Large intestine (tissue), 3 donors: ENCODE measurements around the gene MLH3. TPM values are rescaled to one million over a fixed set of nuclear protein-coding genes. Genes with fewer than 3 reads are reported as not detected.
A peak's percentile ranks its signal among the peaks of the same experiment; 100 is the strongest.
"Not testable (repeated sequence)": the region's sequence is repeated elsewhere in the genome, so short reads cannot be mapped to it uniquely, and the experiment has no call there.

Source experiments
- DNase-seq, 2 donors: peaks; one replicate each; pipeline versions ENCODE4 v3.0.0 to v3.0.0-alpha.2; 2013
- H3K27ac ChIP-seq: one replicate; pipeline ENCODE4 v1.5.1; 2013; ENCODE audit warnings: low read length
- H3K27me3 ChIP-seq: 2 replicates; pipeline ENCODE4 v1.6.1; 2013; ENCODE audit warnings: low read length; ENCODE audit not compliant: control insufficient read depth, insufficient read depth
- H3K36me3 ChIP-seq: 2 replicates; pipeline ENCODE4 v1.6.1; 2013; ENCODE audit warnings: low read length; ENCODE audit not compliant: control insufficient read depth, insufficient read depth
- H3K4me1 ChIP-seq: one replicate; pipeline ENCODE4 v1.6.1; 2013; ENCODE audit warnings: low read length; ENCODE audit not compliant: control insufficient read depth, insufficient read depth
- H3K4me3 ChIP-seq: one replicate; pipeline ENCODE4 v1.5.1; 2013; ENCODE audit warnings: low read length
- H3K9me3 ChIP-seq: one replicate; pipeline ENCODE4 v1.6.1; 2013; ENCODE audit warnings: mild to moderate bottlenecking, low read depth, low read length, moderate library complexity; ENCODE audit not compliant: control insufficient read depth
- WGBS: methylation state at CpG from one replicate; pipeline ENCODE4 v1.1.5; 2013; ENCODE audit warnings: low lambda C conversion rate; ENCODE audit not compliant: insufficient coverage; 5-methylcytosine and 5-hydroxymethylcytosine counted together
- polyA plus RNA-seq: library from polyadenylated mRNA; unstranded; fragments of 120-200 nt; gene quantifications from one replicate; pipeline ENCODE4 v1.2.1, GENCODE V29; 2013

The MLH3 gene
- polyA plus RNA-seq, 1 donor: 21.8 TPM

- H3K27me3 ChIP-seq: no peaks in the 10 kb centered on the region
- peak overlapping the region; percentile 73 for H3K4me3 ChIP-seq
- peaks cover 12% of the 10 kb centered on the region for H3K4me1 ChIP-seq
- H3K36me3 ChIP-seq: no peaks in the 10 kb centered on the region
- peak overlapping the region; percentile 98 for H3K27ac ChIP-seq
- no peak for DNase-seq
- no peaks in the 10 kb centered on the region for H3K9me3 ChIP-seq
- 14% methylated on average over 8 of the region's 15 CpGs for WGBS
Measured at GRCh38 chr14:75068294-75069120, 17.2 kb upstream of the MLH3 start.

GRCh38 chr14:75067765-75068164, 16.5 kb upstream of the MLH3 start:
- not testable (repeated sequence) for DNase-seq, H3K9me3 ChIP-seq, H3K4me3 ChIP-seq, H3K27me3 ChIP-seq, H3K36me3 ChIP-seq, H3K27ac ChIP-seq
- WGBS: 100% methylated on average over 1 of the region's 4 CpGs
- H3K4me1 ChIP-seq: peaks cover 15% of the 10 kb centered on the region

GRCh38 chr14:75067212-75067611, 15.9 kb upstream of the MLH3 start:
- H3K27me3 ChIP-seq: no peaks in the 10 kb centered on the region
- WGBS: 89% methylated on average over 1 of the region's 1 CpG

GRCh38 chr14:75066691-75067090, 15.4 kb upstream of the MLH3 start:
- whole genome bisulfite sequencing: 100% methylated on average over 3 of the region's 3 CpGs
- no peak for DNase-seq
- Histone ChIP-seq H3K9me3 (no peaks in the 10 kb centered on the region), H3K4me3 (no peak overlapping the region), H3K36me3 (no peaks in the 10 kb centered on the region), H3K27ac (no peak overlapping the region), H3K27me3 (no peaks in the 10 kb centered on the region), H3K4me1 (peaks cover 15% of the 10 kb centered on the region)

More at GRCh38 chr14:75067212-75067611, 15.9 kb upstream of the MLH3 start:
- Histone ChIP-seq H3K9me3 (no peaks in the 10 kb centered on the region), H3K4me1 (peaks cover 15% of the 10 kb centered on the region), H3K4me3 (no peak overlapping the region), H3K27ac (no peak overlapping the region), H3K36me3 (no peaks in the 10 kb centered on the region)
- no peak for DNase-seq

- H3K27me3 ChIP-seq: no peaks in the 10 kb centered on the region
- WGBS: no CpG with 5 or more reads among the region's 8 CpGs
Measured at GRCh38 chr14:75064205-75064567, 12.9 kb upstream of the MLH3 start.

GRCh38 chr14:75063491-75064204, 12.4 kb upstream of the MLH3 start, which contains the start of gene ACYP1:
TSS of gene ACYP1 (minus strand) at chr14:75064024. CDS start at chr14:75063553, 471 bp downstream.
- Histone ChIP-seq H3K36me3 (no peaks in the 10 kb centered on the region), H3K27ac (peak within 1 kb of the TSS; percentile 69), H3K9me3 (no peaks in the 10 kb centered on the region), H3K4me3 (peak within 1 kb of the TSS; percentile 92), H3K27me3 (no peaks in the 10 kb centered on the region), H3K4me1 (peaks cover 6% of the 10 kb centered on the region)
- no CpG with 5 or more reads among the region's 34 CpGs for WGBS
- DNase-seq: peak; percentile 86 to 89

More at GRCh38 chr14:75064205-75064567, 12.9 kb upstream of the MLH3 start:
- no peak for DNase-seq
- Histone ChIP-seq H3K27ac (peak overlapping the region; percentile 69), H3K36me3 (no peaks in the 10 kb centered on the region), H3K4me3 (peak overlapping the region; percentile 92), H3K9me3 (no peaks in the 10 kb centered on the region), H3K4me1 (peaks cover 6% of the 10 kb centered on the region)

- DNase-seq: no peak
- Histone ChIP-seq H3K27ac (no peak overlapping the region), H3K9me3 (no peaks in the 10 kb centered on the region), H3K36me3 (no peaks in the 10 kb centered on the region), H3K27me3 (no peaks in the 10 kb centered on the region), H3K4me3 (peak overlapping the region; percentile 92), H3K4me1 (peaks cover 3% of the 10 kb centered on the region)
- no CpG with 5 or more reads among the region's 5 CpGs for WGBS
Measured at GRCh38 chr14:75063013-75063412, 11.7 kb upstream of the MLH3 start.

GRCh38 chr14:75060420-75060819, 9.2 kb upstream of the MLH3 start:
- no CpG with 5 or more reads among the region's 2 CpGs for WGBS
- no peak for DNase-seq

GRCh38 chr14:75059642-75060041, 8.4 kb upstream of the MLH3 start:
- WGBS: 88% methylated on average over 1 of the region's 2 CpGs
- no peak for DNase-seq
- Histone ChIP-seq H3K9me3 (no peaks in the 10 kb centered on the region), H3K4me1 (peaks cover 3% of the 10 kb centered on the region), H3K27me3 (no peaks in the 10 kb centered on the region), H3K4me3 (no peak overlapping the region), H3K27ac (no peak overlapping the region), H3K36me3 (no peaks in the 10 kb centered on the region)

More at GRCh38 chr14:75060420-75060819, 9.2 kb upstream of the MLH3 start:
- H3K4me3 ChIP-seq: no peak overlapping the region
- no peaks in the 10 kb centered on the region for H3K27me3 ChIP-seq
- H3K9me3 ChIP-seq: no peaks in the 10 kb centered on the region
- H3K36me3 ChIP-seq: no peaks in the 10 kb centered on the region
- peaks cover 3% of the 10 kb centered on the region for H3K4me1 ChIP-seq
- H3K27ac ChIP-seq: no peak overlapping the region

GRCh38 chr14:75054421-75054820, 3.2 kb upstream of the MLH3 start:
- WGBS: 100% methylated on average over 1 of the region's 1 CpG
- Histone ChIP-seq H3K36me3 (peaks cover 1% of the 10 kb centered on the region), H3K4me3 (no peak overlapping the region), H3K4me1 (peaks cover 6% of the 10 kb centered on the region), H3K27me3 (no peaks in the 10 kb centered on the region), H3K9me3 (no peaks in the 10 kb centered on the region), H3K27ac (no peak overlapping the region)
- no peak for DNase-seq
